Panc1 (cell line): Measurements from ENCODE around the gene NSMF.

Source experiments
- CTCF ChIP-seq: fragments of 450-650 bp; IDR thresholded peaks from 2 replicates; pipeline ENCODE4 v1.5.1; 2017; ENCODE audit warnings: mild to moderate bottlenecking
- POLR2AphosphoS5 ChIP-seq: IDR thresholded peaks from 2 replicates; pipeline ENCODE4 v1.6.1; 2012; ENCODE audit warnings: mild to moderate bottlenecking, low read depth, low read length, moderate library complexity

- no peak for TF ChIP-seq POLR2AphosphoS5
- TF ChIP-seq CTCF: no peak
Observed at GRCh38 chr9:137439158-137439714, 19.9 kb downstream of the NSMF start.
